CD8-positive, alpha-beta memory T cell (primary cell): ENCODE data around the gene DPEP3. TPM values are rescaled to one million over a fixed set of nuclear protein-coding genes. Genes with fewer than 3 reads are reported as not detected.
A peak's percentile ranks its signal among the peaks of the same experiment; 100 is the strongest.

Source experiments
- CTCF ChIA-PET: fragments of 350-600 bp; sonication (Branson Sonifier 250); formaldehyde crosslinking; loops from one replicate; lab custom pipeline; 2021; ENCODE audit warnings: antibody characterized with exemption; lab: Charles Lee
- POLR2A ChIA-PET: fragments of 350-600 bp; sonication (Branson Sonifier 250); formaldehyde crosslinking; loops from one replicate; lab custom pipeline; 2021; ENCODE audit warnings: antibody characterized with exemption; lab: Charles Lee
- DNase-seq, 5 donors: peaks; one replicate each; pipeline versions ENCODE4 v3.0.0 to v3.0.0-alpha.2; 2020 to 2022; ENCODE audit warnings: mixed read lengths in 1 of 5
- H3K27ac ChIP-seq: one replicate; pipeline ENCODE4 v1.7.0; 2013; ENCODE audit warnings: low read depth, mild to moderate bottlenecking, low read length, moderate library complexity
- H3K27me3 ChIP-seq: 2 replicates; pipeline ENCODE4 v1.7.0; 2013; ENCODE audit warnings: low read length, mild to moderate bottlenecking; ENCODE audit not compliant: insufficient read depth, poor library complexity, severe bottlenecking
- H3K36me3 ChIP-seq: 2 replicates; pipeline ENCODE4 v1.7.0; 2013; ENCODE audit warnings: mild to moderate bottlenecking, low read length, moderate library complexity; ENCODE audit not compliant: insufficient read depth
- H3K4me1 ChIP-seq: 2 replicates; pipeline ENCODE4 v1.7.0; 2013; ENCODE audit warnings: mild to moderate bottlenecking, low read length, moderate library complexity; ENCODE audit not compliant: insufficient read depth
- H3K4me3 ChIP-seq: 2 replicates; pipeline ENCODE4 v1.7.0; 2013; ENCODE audit warnings: mild to moderate bottlenecking, low read length
- H3K9me3 ChIP-seq: 2 replicates; pipeline ENCODE4 v1.7.0; 2013; ENCODE audit warnings: mild to moderate bottlenecking, low read length
- H3K27ac Mint-ChIP-seq, 8 donors: one replicate each; pipeline ENCODE4 v1.8.0; 2020 to 2021; ENCODE audit warnings: mixed read lengths in 8 of 8, mild to moderate bottlenecking in 6 of 8, inconsistent platforms in 3 of 8, moderate library complexity in 3 of 8
- H3K27me3 Mint-ChIP-seq, 2 donors: one replicate each; pipeline ENCODE4 v1.8.0; 2020 to 2021; ENCODE audit warnings: mixed read lengths in 2 of 2, mild to moderate bottlenecking in 1 of 2, moderate library complexity in 1 of 2
- H3K36me3 Mint-ChIP-seq, 3 donors: one replicate each; pipeline ENCODE4 v1.8.0; 2020 to 2021; ENCODE audit warnings: mixed read lengths in 3 of 3, inconsistent platforms in 1 of 3, mild to moderate bottlenecking in 1 of 3
- H3K4me1 Mint-ChIP-seq, 3 donors: one replicate each; pipeline ENCODE4 v1.8.0; 2020 to 2021; ENCODE audit warnings: mixed read lengths in 3 of 3, inconsistent platforms in 1 of 3, mild to moderate bottlenecking in 1 of 3
- H3K4me3 Mint-ChIP-seq, 7 donors: one replicate each; pipeline ENCODE4 v1.8.0; 2020 to 2021; ENCODE audit warnings: mixed read lengths in 7 of 7, mild to moderate bottlenecking in 6 of 7, moderate library complexity in 4 of 7, inconsistent platforms in 2 of 7
- H3K9me3 Mint-ChIP-seq, 5 donors: one replicate each; pipeline ENCODE4 v1.8.0; 2020 to 2022; ENCODE audit warnings: mixed read lengths in 5 of 5, mild to moderate bottlenecking in 3 of 5, moderate library complexity in 2 of 5, inconsistent platforms in 1 of 5
- polyA plus RNA-seq: library from polyadenylated mRNA; unstranded; fragments of 300-500 nt; fragmentation: Illumina TruSeq; gene quantifications from one replicate; pipeline ENCODE4 v1.2.3, GENCODE V29; 2021
- total RNA-seq, 2 experiments: library from RNA; stranded (reverse); gene quantifications; one replicate each; pipeline ENCODE4 v1.2.3, GENCODE V29; 2021

DPEP3 gene
- total and polyA plus RNA-seq, 3 experiments from 2014 or later, result 0.10 to 0.18 (median 0.18) TPM

DNA sequence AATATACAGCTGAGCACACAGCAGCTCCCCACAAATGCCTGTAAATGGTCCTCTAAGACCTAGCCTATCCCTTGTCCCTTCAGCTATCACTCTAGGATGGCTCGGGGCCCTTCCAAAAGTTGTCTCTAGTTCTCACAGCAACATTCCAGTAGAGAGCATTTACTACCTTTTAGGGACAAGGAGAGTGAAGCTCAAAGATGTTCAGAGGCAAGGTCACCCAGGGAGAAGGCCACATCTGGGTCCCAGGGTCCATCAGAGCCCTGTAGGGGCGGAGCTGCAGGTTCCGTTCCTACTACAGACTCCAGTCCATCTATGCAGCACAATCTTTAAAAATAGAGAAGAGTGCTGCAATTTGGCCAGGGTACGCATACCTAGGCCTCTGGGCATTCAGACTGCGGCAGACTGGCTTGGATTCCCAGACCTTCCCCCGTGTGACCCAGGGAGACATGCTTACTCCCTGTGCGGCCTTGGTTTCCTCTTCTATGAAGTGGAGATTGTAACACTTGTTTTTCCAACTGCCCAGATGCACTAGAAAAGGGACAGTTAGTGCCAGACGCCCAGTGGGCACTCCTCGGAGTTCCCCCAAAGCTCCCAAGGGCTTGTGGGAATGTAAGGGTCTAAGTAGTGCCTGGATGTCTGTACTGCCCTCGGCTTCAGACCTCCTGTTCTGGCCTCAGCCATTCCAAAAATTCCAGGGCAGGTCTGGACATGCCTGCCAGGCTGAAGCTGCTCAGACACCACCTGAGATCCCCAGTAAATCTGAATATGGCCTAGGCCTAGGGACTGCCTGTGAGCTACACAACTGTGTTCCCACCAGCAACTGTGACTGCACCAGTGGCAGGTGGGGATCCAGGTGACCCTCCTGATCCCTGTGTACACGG is 14.4 kb downstream of the DPEP3 start:
- POLR2A ChIA-PET, result interaction anchor here (1.0 kb wide), 1 partner anchor 30 kb away, joined by 4 read pairs; no protein-coding TSS in a partner anchor
- Histone ChIP-seq H3K9me3 (no peaks in the 10 kb centered on the region), H3K27ac (no peak overlapping the region), H3K4me3 (no peak overlapping the region), H3K4me1 (peaks cover 17% of the 10 kb centered on the region), H3K36me3 (peaks cover 10% of the 10 kb centered on the region), H3K27me3 (no peaks in the 10 kb centered on the region)
- no peak for DNase-seq
- Mint-ChIP-seq H3K36me3 (peaks cover 0 to 23% (median 2%) of the 10 kb centered on the region in 3 donors), H3K27me3 (no peaks in the 10 kb centered on the region), H3K4me3 (peak overlapping the region in 1 of 7 donors; percentile 96), H3K9me3 (no peaks in the 10 kb centered on the region), H3K4me1 (peaks cover 22 to 32% (median 30%) of the 10 kb centered on the region in 3 donors), H3K27ac (peak overlapping the region in 3 of 8 donors; percentile 31 to 61 (median 52))
- CTCF ChIA-PET, result interaction anchor here (1.4 kb wide), 1 partner anchor 83 kb away, joined by 4 read pairs; no protein-coding TSS in a partner anchor

DNA sequence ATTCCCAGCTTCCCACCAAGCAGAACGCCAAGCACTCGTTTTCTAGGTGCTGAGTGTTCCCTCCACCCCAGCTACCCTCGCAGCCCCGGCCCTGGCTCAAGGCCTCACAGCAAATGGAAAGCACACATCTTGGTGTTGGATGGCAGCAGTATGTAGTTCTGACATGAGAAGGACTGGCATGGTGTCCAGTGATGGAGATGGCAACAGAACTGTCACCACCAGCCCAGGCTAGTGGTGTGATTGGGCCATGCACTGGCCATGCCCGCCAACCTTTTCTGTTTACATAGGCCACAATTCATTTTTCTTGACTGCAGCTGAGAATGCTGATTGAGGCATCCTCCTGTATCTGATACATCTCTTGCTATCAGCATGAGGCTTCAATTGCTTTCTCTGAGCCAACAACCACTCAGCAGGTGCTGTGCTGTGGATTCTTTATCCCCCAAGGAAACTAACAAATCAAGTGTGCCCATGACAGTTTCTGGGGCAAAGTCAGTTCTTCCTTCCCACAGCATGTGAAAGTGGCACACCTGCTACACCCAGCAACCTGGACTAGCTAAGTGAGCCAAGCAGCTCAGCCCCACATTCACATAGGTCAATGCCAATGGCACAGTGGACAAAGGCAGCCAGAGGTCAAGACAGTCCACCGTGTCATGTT is 15.7 kb downstream of the DPEP3 start:
- H3K4me3 Mint-ChIP-seq, result peak overlapping the region in 1 of 7 donors; percentile 27
- POLR2A ChIA-PET, result interaction anchor here (0.6 to 0.7 kb wide), 2 partner anchors 41 to 1331 kb away, joined by 3 to 4 read pairs; no protein-coding TSS in a partner anchor

DNA sequence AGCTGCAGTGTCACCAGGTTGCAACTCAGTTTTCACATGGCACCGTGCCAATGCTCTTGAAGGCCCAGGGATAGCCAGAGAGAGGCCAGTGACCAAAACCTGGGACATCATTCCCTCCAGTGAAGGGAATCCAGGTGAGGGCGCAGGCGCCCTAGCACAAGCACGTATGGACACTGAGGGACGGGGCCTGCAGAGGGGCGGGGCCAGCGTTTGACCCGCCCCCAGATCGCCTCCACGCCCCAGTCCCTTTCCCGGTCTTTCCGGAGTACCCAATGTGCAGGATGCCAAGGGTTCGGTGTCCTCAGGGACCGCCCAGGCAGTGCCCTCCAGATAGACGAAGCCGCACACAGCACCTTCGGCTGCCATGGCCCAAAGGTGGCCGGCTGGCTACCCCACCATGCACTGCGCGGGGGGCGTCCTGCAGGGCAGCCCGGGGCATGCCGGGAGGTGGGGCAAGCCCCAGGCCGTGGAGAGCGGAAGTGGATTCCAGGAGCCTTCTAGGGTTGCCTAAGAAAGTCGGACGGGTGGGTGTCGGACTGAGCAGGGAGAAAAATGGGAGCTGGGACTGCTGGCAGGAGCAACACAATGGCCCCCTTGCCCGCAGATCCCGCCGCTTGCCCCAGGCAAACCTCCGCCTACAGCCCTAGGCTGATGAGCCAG is 16.5 kb downstream of the DPEP3 start:
- Histone ChIP-seq H3K4me1 (peaks cover 17% of the 10 kb centered on the region), H3K27ac (no peak overlapping the region), H3K36me3 (peaks cover 11% of the 10 kb centered on the region), H3K9me3 (no peaks in the 10 kb centered on the region), H3K27me3 (no peaks in the 10 kb centered on the region), H3K4me3 (no peak overlapping the region)
- Mint-ChIP-seq H3K27ac (no peak overlapping the region), H3K4me1 (peaks cover 16 to 25% (median 23%) of the 10 kb centered on the region in 3 donors), H3K27me3 (no peaks in the 10 kb centered on the region), H3K4me3 (no peak overlapping the region), H3K36me3 (peaks cover 0 to 32% (median 4%) of the 10 kb centered on the region in 3 donors), H3K9me3 (no peaks in the 10 kb centered on the region)
- no peak for DNase-seq
- ChIA-PET CTCF (interaction anchor here (1.4 kb wide), 1 partner anchor 23 kb away, joined by 4 read pairs; no protein-coding TSS in a partner anchor), POLR2A (interaction anchor here (0.6 kb wide), 1 partner anchor 1331 kb away, joined by 4 read pairs; no protein-coding TSS in a partner anchor)

More for the DNA sequence above, 15.7 kb downstream of the DPEP3 start:
- Histone ChIP-seq H3K4me3 (no peak overlapping the region), H3K9me3 (no peaks in the 10 kb centered on the region), H3K27me3 (no peaks in the 10 kb centered on the region), H3K27ac (no peak overlapping the region), H3K36me3 (peaks cover 11% of the 10 kb centered on the region), H3K4me1 (peaks cover 17% of the 10 kb centered on the region)
- Mint-ChIP-seq H3K9me3 (no peaks in the 10 kb centered on the region), H3K27me3 (no peaks in the 10 kb centered on the region), H3K36me3 (peaks cover 0 to 32% (median 4%) of the 10 kb centered on the region in 3 donors), H3K27ac (peak overlapping the region in 3 of 8 donors; percentile 7 to 70 (median 66)), H3K4me1 (peaks cover 20 to 30% (median 29%) of the 10 kb centered on the region in 3 donors)
- CTCF ChIA-PET, result no interaction called here
- no peak for DNase-seq

DNA sequence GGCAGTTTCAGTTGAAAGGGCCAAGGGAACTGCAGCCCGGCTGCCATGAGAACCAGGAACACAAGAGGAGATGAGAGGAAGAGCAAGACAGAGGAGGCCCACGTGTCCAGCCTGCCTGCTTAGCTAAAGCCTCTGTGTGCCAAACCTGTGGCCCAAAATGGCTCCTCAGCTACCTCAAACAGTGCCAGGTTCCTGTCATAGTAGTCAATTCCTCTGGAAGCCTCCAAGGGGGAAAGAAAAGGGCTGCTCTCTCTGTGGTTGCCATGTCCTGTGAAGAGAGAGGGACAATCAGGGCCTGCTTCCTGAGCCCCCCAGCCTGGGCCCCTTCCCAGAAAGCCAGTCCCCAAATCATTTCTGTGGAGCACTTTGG is 17.0 kb downstream of the DPEP3 start:
- DNase-seq, result no peak
- Mint-ChIP-seq H3K27me3 (no peaks in the 10 kb centered on the region), H3K27ac (no peak overlapping the region), H3K4me1 (peaks cover 16 to 25% (median 23%) of the 10 kb centered on the region in 3 donors), H3K4me3 (peak overlapping the region in 1 of 7 donors; percentile 54), H3K36me3 (peaks cover 0 to 35% (median 4%) of the 10 kb centered on the region in 3 donors), H3K9me3 (no peaks in the 10 kb centered on the region)
- Histone ChIP-seq H3K36me3 (peaks cover 11% of the 10 kb centered on the region), H3K4me1 (peaks cover 17% of the 10 kb centered on the region), H3K27ac (no peak overlapping the region), H3K27me3 (no peaks in the 10 kb centered on the region), H3K9me3 (no peaks in the 10 kb centered on the region), H3K4me3 (no peak overlapping the region)
- ChIA-PET POLR2A (no interaction called here), CTCF (interaction anchor here (1.0 to 1.4 kb wide), 2 partner anchors 23 to 147 kb away, joined by 4 read pairs; no protein-coding TSS in a partner anchor)

DNA sequence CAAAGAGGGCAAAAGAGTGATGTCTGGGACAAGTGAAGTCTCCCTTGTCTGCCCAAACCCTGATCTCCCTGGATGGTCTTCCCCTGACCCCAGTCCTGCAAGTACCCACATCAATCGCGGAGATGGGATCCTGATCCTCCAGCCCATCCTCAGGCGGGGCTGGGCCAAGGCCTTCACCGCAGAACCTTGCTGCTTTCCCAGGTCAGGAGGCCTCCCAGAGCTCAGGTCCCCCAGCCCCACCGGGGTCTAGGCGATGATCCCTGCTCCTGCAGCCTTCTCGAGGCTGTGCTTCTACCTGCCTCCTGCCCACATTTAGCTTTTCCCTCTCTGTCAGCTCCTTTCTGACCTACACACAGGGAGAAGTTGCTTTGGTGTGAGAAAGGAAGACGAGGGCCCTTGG is 18.2 kb downstream of the DPEP3 start:
- H3K36me3 ChIP-seq, result peaks cover 11% of the 10 kb centered on the region
- Mint-ChIP-seq H3K36me3 (peaks cover 0 to 35% (median 4%) of the 10 kb centered on the region in 3 donors), H3K4me3 (no peak overlapping the region), H3K27ac (peak overlapping the region in 1 of 8 donors; percentile 60), H3K9me3 (no peaks in the 10 kb centered on the region), H3K27me3 (no peaks in the 10 kb centered on the region), H3K4me1 (peaks cover 9 to 17% (median 15%) of the 10 kb centered on the region in 3 donors)
- H3K27ac ChIP-seq, result no peak overlapping the region
- no peaks in the 10 kb centered on the region for H3K27me3 ChIP-seq
- H3K9me3 ChIP-seq, result no peaks in the 10 kb centered on the region
- CTCF ChIA-PET, result interaction anchor here (0.9 to 1.4 kb wide), 3 partner anchors 22 to 441 kb away, joined by 3 to 4 read pairs (median 4); no protein-coding TSS in a partner anchor
- H3K4me3 ChIP-seq, result no peak overlapping the region
- DNase-seq, result no peak
- POLR2A ChIA-PET, result no interaction called here
- peaks cover 10% of the 10 kb centered on the region for H3K4me1 ChIP-seq

DNA sequence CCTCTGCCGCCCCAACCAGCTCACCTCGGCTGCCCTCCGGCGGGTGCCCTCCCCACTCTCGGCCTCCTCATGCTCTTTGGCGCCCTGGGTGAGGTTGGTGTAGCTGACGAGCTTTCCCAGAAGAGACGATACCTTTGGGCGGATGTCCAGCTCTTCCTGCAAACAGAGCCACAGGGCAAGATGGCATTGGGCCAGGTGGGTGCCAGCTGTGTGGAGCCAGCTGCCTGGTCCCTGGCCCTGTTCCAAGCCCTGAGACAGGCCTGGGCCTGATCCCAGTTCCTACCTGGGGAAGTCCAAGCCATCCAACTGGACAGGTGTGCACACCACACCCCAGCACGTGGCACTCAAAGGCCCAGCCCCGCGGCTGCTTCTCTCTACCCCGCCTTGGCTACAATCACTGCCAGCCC is 18.7 kb downstream of the DPEP3 start:
- ChIA-PET CTCF (interaction anchor here (0.6 to 2.3 kb wide), 3 partner anchors 145 to 440 kb away, joined by 3 to 8 read pairs (median 3); no protein-coding TSS in a partner anchor), POLR2A (no interaction called here)
- Histone ChIP-seq H3K36me3 (peaks cover 11% of the 10 kb centered on the region), H3K4me1 (peaks cover 4% of the 10 kb centered on the region), H3K4me3 (no peak overlapping the region), H3K27me3 (no peaks in the 10 kb centered on the region), H3K9me3 (no peaks in the 10 kb centered on the region), H3K27ac (no peak overlapping the region)
- H3K27me3 Mint-ChIP-seq, result no peaks in the 10 kb centered on the region
- no peaks in the 10 kb centered on the region for H3K9me3 Mint-ChIP-seq
- peak overlapping the region in 1 of 8 donors; percentile 60 for H3K27ac Mint-ChIP-seq
- H3K36me3 Mint-ChIP-seq, result peaks cover 0 to 35% (median 4%) of the 10 kb centered on the region in 3 donors
- H3K4me1 Mint-ChIP-seq, result peaks cover 5 to 12% (median 10%) of the 10 kb centered on the region in 3 donors
- DNase-seq, result no peak
- no peak overlapping the region for H3K4me3 Mint-ChIP-seq

DNA sequence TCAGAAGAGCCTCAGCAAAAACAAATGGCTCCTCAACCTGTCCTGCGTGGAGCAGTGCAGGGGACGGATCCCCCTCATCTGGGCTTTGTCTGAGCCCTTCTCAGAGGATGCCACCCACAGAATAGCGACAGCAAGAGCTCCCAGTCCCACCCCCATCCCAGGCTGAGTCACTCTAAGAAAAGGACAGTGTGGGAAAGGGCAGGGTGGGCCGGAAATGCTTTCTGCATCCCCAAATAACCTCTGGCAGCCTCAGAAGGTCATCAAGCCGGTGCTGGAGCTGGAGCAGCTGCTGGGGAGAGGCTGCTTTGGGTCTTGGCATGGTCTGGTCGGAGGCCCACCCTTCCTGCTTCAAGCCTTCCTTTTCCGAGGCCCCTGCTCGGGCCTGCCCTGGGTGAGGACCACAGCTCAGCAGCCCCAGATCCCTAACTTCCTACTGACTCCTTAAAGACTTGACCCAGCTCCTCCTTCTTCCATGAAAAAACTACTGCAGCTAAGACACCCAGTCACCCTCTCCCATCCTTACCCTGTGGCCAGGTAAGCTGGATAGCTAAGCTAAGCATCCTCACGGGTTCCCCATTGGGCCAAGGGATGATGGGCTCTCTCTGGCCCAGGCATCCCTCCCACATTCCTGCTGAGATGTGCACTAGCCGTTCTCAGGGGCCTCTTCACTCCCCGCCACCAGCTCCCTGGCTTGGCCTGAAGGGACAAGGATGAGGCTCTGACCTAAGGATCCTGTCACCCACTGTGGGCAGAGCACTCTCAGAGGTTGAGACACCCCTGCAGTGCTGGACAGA is 20.6 kb downstream of the DPEP3 start:
- ChIA-PET CTCF (interaction anchor here (1.8 to 2.3 kb wide), 2 partner anchors 76 to 143 kb away, joined by 5 to 8 read pairs; no protein-coding TSS in a partner anchor), POLR2A (no interaction called here)
- Mint-ChIP-seq H3K36me3 (peaks cover 0 to 40% (median 7%) of the 10 kb centered on the region in 3 donors), H3K4me3 (no peak overlapping the region), H3K27me3 (no peaks in the 10 kb centered on the region), H3K4me1 (peaks cover 3 to 4% (median 3%) of the 10 kb centered on the region in 3 donors), H3K9me3 (no peaks in the 10 kb centered on the region), H3K27ac (peak overlapping the region in 1 of 8 donors; percentile 32)
- H3K4me1 ChIP-seq, result no peaks in the 10 kb centered on the region
- peaks cover 11% of the 10 kb centered on the region for H3K36me3 ChIP-seq
- DNase-seq, result no peak
- no peaks in the 10 kb centered on the region for H3K27me3 ChIP-seq
- H3K27ac ChIP-seq, result no peak overlapping the region
- no peak overlapping the region for H3K4me3 ChIP-seq
- no peaks in the 10 kb centered on the region for H3K9me3 ChIP-seq
